Sigmoid colon (tissue), 7 donors: ENCODE measurements around the gene TTC22. TPM values are rescaled to one million over a fixed set of nuclear protein-coding genes. Genes with fewer than 3 reads are reported as not detected.

ENCODE experiments used
- DNase-seq: peaks from one replicate; pipeline ENCODE4 v3.0.0-alpha.2; 2019
- H3K27ac ChIP-seq, 4 donors: fragments of 200-600 bp; sonication (generic); one replicate each; pipeline ENCODE4 v1.5.1; 2016 to 2019; ENCODE audit warnings: mild to moderate bottlenecking in 1 of 4
- H3K27me3 ChIP-seq, 3 donors: fragments of 200-600 bp; sonication (generic); one replicate each; pipeline ENCODE4 v1.5.1; 2019; ENCODE audit warnings: mild to moderate bottlenecking in 1 of 3
- H3K36me3 ChIP-seq, 4 donors: fragments of 200-600 bp; sonication (generic); one replicate each; pipeline ENCODE4 v1.5.1; 2016 to 2019
- H3K4me1 ChIP-seq, 4 donors: fragments of 200-600 bp; sonication (generic); one replicate each; pipeline ENCODE4 v1.5.1; 2017 to 2019
- H3K4me3 ChIP-seq, 4 donors: fragments of 200-600 bp; sonication (generic); one replicate each; pipeline ENCODE4 v1.5.1; 2017 to 2019; ENCODE audit warnings: mild to moderate bottlenecking in 2 of 4, moderate library complexity in 1 of 4
- H3K9me3 ChIP-seq, 4 donors: fragments of 200-600 bp in 3 of 4; sonication (generic) in 3 of 4; one replicate each; pipeline versions ENCODE4 v1.5.1 to v1.6.1; 2013 to 2019
- CTCF ChIP-seq, 4 experiments: fragments of 450-650 bp in 3 of 4; fragments of 200-600 bp in 1 of 4; IDR thresholded peaks; one replicate each; pipeline ENCODE4 v1.5.1; 2016 to 2019; ENCODE audit warnings: antibody characterized with exemption in 4 of 4, mild to moderate bottlenecking in 3 of 4, moderate library complexity in 2 of 4
- EP300 ChIP-seq, 4 donors: sonication (generic); formaldehyde crosslinking; IDR thresholded peaks; one replicate each; pipeline ENCODE4 v1.6.1; 2017; ENCODE audit warnings: antibody characterized with exemption in 4 of 4
- POLR2A ChIP-seq, 2 donors: fragments of 450-650 bp; IDR thresholded peaks; one replicate each; pipeline ENCODE4 v1.6.1; 2016; ENCODE audit warnings: antibody characterized with exemption in 2 of 2, mild to moderate bottlenecking in 2 of 2, moderate library complexity in 2 of 2
- POLR2AphosphoS5 ChIP-seq, 4 donors: sonication (generic); formaldehyde crosslinking; IDR thresholded peaks; one replicate each; pipeline ENCODE4 v1.6.1; 2017; ENCODE audit warnings: antibody characterized with exemption in 4 of 4
- WGBS, 2 donors: extraction: QIAGEN DNeasy Blood & Tissue Kit; methylation state at CpG; one replicate each; pipeline ENCODE4 v1.1.7; 2013; 5-methylcytosine and 5-hydroxymethylcytosine counted together
- intact Hi-C: fragments of 100-400 bp; cut with DNase I; formaldehyde crosslinking; loops from one replicate; pipeline ENCODE4 v1.15.1; 2023
- polyA plus RNA-seq, 3 donors: library from polyadenylated mRNA; stranded (reverse); fragments of 200-250 nt; gene quantifications; one replicate each; pipeline ENCODE4 v1.2.3, GENCODE V29; 2013
- total RNA-seq, 4 donors: library from RNA; depleted of rRNA; stranded (reverse); fragments of >200 nt; gene quantifications; one replicate each; pipeline ENCODE4 v1.1.0, GENCODE V29; 2016
- donor health status: healthy with polysubstance abuse.
- donor health status: Bipolar disorder and iron deficiency.
- donor health status: healthy.

The TTC22 gene
- total and polyA plus RNA-seq, 7 donors, result 0.81 to 39.1 (median 1.9) TPM

GRCh38 chr1:54816951-54817350 lies 15.8 kb upstream of the TTC22 start:
- peaks cover 0 to 4% (median 0%) of the 10 kb centered on the region in 4 donors for H3K9me3 ChIP-seq
- no peak overlapping the region for H3K27ac ChIP-seq
- no peaks in the 10 kb centered on the region for H3K27me3 ChIP-seq
- no peak for DNase-seq
- TF ChIP-seq EP300 (IDR thresholded peaks at IDR 0.05) (no peak), POLR2A (IDR thresholded peaks at IDR 0.05) (no peak), CTCF (IDR thresholded peaks at IDR 0.05) (no peak), POLR2AphosphoS5 (IDR thresholded peaks at IDR 0.05) (no peak)
- WGBS, 2 donors, result 94 to 95% methylated on average over 13 of the region's 13 CpGs
- H3K4me3 ChIP-seq, result no peak overlapping the region
- H3K4me1 ChIP-seq, result no peaks in the 10 kb centered on the region
- intact Hi-C loops, result no loop called here
- H3K36me3 ChIP-seq, result no peaks in the 10 kb centered on the region

- Histone ChIP-seq H3K4me1 (no peaks in the 10 kb centered on the region), H3K27ac (no peak overlapping the region), H3K9me3 (no peaks in the 10 kb centered on the region), H3K27me3 (no peaks in the 10 kb centered on the region), H3K36me3 (no peaks in the 10 kb centered on the region), H3K4me3 (no peak overlapping the region)
- intact Hi-C loops, result no loop called here
- DNase-seq, result no peak
- TF ChIP-seq EP300 (IDR thresholded peaks at IDR 0.05) (no peak), CTCF (IDR thresholded peaks at IDR 0.05) (no peak), POLR2A (IDR thresholded peaks at IDR 0.05) (no peak), POLR2AphosphoS5 (IDR thresholded peaks at IDR 0.05) (no peak)
- WGBS, 2 donors, result 54 to 73% methylated on average over 6 of the region's 6 CpGs
Measured at GRCh38 chr1:54816130-54816529, 15.0 kb upstream of the TTC22 start.

GRCh38 chr1:54815086-54815876 lies 14.2 kb upstream of the TTC22 start:
- H3K4me3 ChIP-seq, result no peak overlapping the region
- peaks cover 0 to 4% (median 2%) of the 10 kb centered on the region in 4 donors for H3K4me1 ChIP-seq
- intact Hi-C loops, result no loop called here
- no peaks in the 10 kb centered on the region for H3K36me3 ChIP-seq
- TF ChIP-seq CTCF (IDR thresholded peaks at IDR 0.05) (no peak), POLR2A (IDR thresholded peaks at IDR 0.05) (no peak), POLR2AphosphoS5 (IDR thresholded peaks at IDR 0.05) (no peak), EP300 (IDR thresholded peaks at IDR 0.05) (no peak)
- DNase-seq, result no peak
- no peak overlapping the region for H3K27ac ChIP-seq
- H3K27me3 ChIP-seq, result no peaks in the 10 kb centered on the region
- H3K9me3 ChIP-seq, result no peaks in the 10 kb centered on the region
- 53 to 81% methylated on average over 7 of the region's 7 CpGs for WGBS, 2 donors

GRCh38 chr1:54814571-54814970 lies 13.4 kb upstream of the TTC22 start:
- no peak for DNase-seq
- no peaks in the 10 kb centered on the region for H3K36me3 ChIP-seq
- H3K4me3 ChIP-seq, result no peak overlapping the region
- H3K27ac ChIP-seq, result no peak overlapping the region
- H3K4me1 ChIP-seq, result peaks cover 0 to 5% (median 4%) of the 10 kb centered on the region in 4 donors
- TF ChIP-seq POLR2AphosphoS5 (IDR thresholded peaks at IDR 0.05), result no peak
- no peak for TF ChIP-seq CTCF (IDR thresholded peaks at IDR 0.05)
- no peak for TF ChIP-seq EP300 (IDR thresholded peaks at IDR 0.05)
- TF ChIP-seq POLR2A (IDR thresholded peaks at IDR 0.05), result no peak
- intact Hi-C loops, result loop anchor here (5.0 kb wide), 1 partner anchor 142 kb away; no protein-coding TSS in a partner anchor
- no peaks in the 10 kb centered on the region for H3K27me3 ChIP-seq
- H3K9me3 ChIP-seq, result no peaks in the 10 kb centered on the region
- 87 to 93% methylated on average over 5 of the region's 5 CpGs for WGBS, 2 donors
